ENCODE data around the gene GAS6.

Gene GAS6

GRCh38 chr13:113817860-113818691 is 45.8 kb downstream of the GAS6 start:
- no peak for DNase-seq

DNA sequence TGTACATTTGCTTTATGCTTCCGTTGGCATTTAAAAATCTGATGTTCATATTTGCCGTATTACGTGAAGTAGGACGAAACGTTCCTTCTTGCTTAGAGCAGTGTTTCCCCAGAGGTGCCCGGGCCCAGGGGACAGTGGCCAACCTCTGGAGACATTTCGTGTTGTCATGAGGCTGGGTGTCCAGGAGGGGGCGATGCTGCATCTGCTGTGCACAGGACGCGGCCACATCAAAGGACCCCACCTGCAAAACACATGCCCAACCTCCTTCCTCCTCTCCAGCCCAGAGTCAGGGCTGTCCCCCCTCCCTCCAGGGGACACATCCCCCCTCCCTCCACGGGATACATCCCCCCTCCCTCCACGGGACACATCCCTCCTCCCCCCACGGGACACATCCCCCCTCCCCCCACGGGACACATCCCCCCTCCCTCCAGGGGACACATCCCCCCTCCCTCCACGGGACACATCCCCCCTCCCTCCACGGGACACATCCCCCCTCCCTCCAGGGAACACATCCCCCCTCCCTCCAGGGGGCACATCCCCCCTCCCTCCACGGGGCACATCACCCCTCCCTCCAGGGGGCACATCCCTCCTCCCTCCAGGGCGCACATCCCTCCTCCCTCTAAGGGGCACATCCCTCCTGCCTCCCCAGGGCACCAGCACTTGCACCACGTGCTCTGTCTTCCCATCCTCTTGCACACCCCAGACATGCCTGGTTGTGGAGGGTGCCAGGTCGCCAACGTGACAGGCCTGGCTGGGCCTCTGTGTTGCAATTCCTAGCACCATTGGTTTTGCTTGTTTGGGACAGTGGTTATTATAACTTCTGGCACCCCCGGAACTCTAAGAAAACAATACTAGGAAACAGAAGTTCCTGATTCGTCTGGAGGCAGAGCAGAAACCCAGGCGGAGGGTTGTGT is 46.7 kb downstream of the GAS6 start:
- peak; percentile 40 to 93 for DNase-seq

GRCh38 chr13:113816254-113816929 is 47.5 kb downstream of the GAS6 start:
- no peak for DNase-seq

DNA sequence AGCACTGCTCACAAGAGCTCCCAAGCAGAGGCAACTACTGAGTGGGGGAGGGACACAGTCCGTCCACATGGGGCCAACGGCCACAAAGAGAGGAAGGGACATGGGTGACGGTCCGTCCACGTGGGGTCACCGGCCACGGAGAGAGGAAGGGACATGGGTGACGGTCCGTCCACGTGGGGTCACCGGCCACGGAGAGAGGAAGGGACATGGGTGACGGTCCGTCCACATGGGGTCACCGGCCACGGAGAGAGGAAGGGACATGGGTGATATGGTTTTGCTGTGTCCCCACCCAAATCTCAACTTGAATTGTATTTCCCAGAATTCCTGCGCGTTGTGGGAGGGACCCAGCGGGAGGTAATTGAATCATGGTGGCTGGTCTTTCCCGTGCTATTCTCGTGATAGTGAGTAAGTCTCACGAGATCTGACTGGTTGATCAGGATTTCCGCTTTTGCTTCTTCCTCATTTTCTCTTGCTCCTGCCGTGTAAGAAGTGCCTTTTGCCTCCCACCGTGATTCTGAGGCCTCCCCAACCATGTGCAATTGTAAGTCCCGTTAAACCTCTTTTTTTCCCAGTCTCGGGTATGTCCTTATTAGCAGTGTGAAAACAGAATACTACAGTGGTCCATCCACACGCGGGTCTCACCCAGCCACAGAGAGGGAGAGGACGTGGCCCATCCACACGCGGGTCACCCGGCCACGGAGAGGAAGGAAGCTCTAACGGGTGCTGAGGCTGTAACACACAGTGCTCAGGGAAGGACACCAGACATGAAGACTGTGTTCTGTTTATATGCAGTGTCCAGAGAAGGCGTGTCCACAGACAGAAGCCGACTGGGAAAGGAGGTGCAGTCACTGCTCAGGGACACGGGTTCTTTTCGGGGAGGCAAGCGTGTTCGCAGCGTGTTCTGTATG is 48.5 kb downstream of the GAS6 start:
- no peak for DNase-seq

GRCh38 chr13:113814435-113814821 is 49.4 kb downstream of the GAS6 start:
- DNase-seq = peak in 1 of 2 experiments; percentile 37

DNA sequence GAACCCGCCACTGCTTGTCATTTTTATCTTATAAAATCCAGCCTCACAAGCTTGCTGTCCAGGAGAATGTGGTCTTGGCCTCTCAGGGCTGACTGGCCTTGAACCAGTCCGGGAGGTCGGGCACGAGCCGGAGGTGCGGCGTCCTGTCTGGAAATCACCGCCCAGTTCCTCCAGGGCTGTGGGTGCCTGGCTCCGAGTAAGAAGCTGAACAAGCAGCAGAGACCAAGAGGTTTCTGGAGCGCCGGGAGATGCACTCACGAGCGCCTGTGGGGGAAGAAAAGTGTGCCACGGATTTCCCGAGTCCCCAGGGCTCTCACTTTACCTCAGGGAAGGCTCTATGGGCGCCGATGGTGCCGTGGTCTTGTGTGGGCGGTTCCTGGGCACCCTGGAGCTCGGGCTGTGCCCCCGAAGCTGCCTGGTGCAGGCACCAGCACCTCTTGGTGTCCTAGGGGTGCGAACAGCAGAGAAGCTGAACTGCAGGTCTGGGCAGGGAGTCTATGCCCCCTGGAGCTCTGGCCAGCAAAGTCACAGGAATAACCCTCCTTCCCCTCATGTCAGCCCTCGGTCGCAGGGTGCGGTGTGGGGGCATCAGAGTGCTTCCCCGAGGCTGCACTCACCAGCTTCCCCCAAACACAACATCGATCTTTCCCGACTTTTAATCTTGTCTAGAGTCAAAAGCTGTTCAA is 50.0 kb downstream of the GAS6 start:
- no peak for DNase-seq

- DNase-seq = no peak
These were observed 50.7 kb downstream of the GAS6 start for GRCh38 chr13:113813070-113813748.

DNA sequence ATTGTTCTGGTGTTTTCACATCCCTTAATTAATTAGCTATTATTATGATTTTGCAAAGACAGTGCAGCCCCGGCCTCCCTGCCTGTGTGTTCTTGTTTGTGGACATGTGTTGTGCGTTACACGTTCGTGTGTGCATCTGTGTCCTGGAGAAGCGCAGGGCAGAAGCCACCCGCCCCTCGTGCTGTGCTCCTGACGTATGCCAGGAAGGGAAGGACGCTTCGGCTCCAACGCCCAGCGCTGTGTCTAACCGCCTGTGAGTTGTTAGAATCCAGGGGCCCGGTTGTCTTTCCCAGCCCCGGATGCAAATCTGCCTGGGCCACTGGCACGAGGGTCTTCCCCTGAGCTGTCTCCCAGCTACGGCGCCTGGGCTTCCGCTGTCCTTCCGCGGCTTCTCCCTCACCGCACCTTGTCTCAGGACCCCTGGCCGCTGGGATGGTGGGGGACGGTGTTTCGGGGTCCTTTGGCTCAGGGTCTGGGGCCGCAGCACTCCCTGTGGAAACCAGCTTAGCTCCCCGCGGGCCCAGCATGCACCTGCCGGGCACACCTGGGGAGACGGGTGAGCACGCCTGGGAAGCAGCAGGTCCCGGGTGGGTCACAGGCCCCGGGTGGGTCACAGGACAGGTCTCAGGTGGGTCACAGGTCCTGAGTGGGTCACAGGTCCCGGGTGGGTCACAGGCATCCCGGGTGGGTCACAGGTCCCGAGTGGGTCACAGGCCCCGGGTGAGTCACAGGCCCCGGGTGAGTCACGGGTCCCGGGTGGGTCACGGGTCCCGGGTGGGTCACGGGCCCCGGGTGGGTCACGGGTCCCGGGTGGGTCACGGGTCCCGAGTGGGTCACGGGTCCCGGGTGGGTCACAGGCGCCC is 51.5 kb downstream of the GAS6 start:
- DNase-seq = peak; percentile 37 to 89

DNA sequence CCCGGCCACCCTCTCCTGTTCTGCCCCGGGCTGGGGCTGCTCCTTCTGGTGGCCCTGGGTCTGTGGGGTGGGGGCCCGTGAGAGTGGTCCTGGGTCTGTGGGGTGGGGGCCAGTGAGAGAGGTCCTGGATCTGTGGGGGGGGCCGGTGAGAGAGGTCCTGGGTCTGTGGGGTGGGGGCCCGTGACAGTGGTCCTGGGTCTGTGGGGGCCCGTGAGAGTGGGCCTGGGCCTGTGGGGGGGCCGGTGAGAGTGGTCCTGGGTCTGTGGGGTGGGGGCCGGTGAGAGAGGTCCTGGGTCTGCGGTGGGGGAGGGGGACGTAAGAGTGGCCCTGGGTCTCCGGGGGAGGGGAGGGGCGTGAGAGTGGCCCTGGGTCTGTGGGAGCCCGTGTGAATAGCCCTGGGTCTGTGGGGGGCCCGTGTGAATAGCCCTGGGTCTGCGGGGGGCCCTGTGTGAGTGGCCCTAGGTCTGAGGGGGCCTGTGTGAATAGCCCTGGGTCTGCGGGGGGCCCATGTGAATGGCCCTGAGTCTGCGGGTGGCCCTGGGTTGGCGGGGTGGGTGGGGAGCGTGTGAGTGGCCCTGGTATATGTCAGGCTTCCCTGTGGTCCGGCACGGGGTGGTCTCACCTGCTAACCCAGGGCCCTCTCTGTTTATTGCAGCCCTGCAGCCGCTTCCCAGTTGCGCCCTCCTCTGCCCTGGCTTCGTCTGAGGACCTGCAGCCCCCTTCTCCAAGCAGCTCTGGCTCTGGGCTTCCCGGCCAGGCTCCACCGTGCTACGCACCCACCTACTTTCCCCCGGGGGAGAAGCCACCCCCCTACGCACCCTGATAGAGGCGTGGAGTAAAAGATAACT is 52.6 kb downstream of the GAS6 start:
- no peak for DNase-seq

GRCh38 chr13:113810640-113811039 is 53.2 kb downstream of the GAS6 start:
- DNase-seq = no peak

GRCh38 chr13:113809934-113810333 is 53.9 kb downstream of the GAS6 start:
- DNase-seq = peak in 1 of 2 experiments; percentile 34

GRCh38 chr13:113808058-113808834 is 55.6 kb downstream of the GAS6 start:
- no peak for DNase-seq

GRCh38 chr13:113806526-113806925 is 57.4 kb downstream of the GAS6 start:
- DNase-seq = no peak

DNA sequence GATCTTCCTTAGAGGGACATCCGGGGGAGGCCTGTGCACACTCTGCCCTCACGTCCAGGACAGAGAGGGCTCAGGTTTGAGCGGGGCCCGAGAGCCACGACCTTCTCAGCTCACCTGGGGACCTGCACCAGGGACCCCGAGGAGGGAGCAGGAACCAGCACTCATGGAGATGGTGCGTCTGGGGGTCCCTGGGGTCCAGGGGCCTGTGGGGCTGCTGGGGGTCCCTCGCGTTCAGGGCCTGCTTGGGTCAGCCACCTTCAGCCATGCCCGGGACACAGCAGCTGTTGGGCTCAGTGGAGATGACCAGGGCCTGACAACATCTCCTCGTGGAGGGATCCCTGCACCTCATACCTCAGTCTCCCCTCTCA is 57.8 kb downstream of the GAS6 start:
- DNase-seq = no peak

- DNase-seq = no peak
These were observed 58.3 kb downstream of the GAS6 start for GRCh38 chr13:113805431-113806103.

DNA sequence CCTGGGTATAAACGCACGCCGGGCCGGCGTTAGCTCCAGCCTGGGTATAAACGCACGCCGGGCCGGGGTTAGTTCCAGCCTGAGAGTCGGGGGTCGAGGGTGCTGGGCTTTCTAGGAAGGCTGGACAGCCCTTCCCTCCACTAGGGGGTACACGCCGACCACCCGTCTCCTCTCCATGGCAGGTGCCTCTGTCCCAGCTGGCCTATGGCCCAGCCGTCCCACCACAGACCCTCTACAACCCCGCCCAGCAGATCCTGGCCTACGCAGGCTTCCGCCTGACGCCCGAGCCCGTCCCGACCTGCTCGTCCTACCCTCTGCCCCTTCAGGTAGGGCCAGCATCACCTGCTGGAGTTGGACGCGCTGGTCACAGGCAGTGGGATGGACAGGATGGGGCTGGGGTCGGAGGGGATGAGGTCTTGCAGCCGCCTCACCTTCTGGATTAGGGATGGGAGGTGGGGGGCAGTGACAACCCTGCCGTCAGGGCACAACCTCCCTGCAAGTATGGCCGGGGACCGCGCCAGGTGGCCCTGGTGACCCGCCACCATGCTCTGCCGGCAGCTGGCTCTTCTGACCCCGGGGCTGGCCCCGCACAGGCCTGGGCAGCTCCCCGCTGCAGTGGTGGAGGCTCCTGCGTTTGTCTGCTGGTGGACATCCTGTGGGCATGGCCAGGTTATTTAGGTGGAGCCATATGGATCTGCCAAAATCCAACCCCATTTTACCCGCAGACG is 59.0 kb downstream of the GAS6 start:
- no peak for DNase-seq

Measured in NCI-H526 (cell line).